GM19438 (cell line): ENCODE results near the gene HPS3.
"Not testable (repeated sequence)": the region's sequence is repeated elsewhere in the genome, so short reads cannot be mapped to it uniquely, and the experiment has no call there.

Experiments used
- ATAC-seq: cut with Tn5 transposase; IDR thresholded peaks from one replicate; pipeline ENCODE4 v1.9.1; 2021; ENCODE audit warnings: low read depth; ENCODE audit not compliant: unreplicated experiment

The HPS3 gene

DNA sequence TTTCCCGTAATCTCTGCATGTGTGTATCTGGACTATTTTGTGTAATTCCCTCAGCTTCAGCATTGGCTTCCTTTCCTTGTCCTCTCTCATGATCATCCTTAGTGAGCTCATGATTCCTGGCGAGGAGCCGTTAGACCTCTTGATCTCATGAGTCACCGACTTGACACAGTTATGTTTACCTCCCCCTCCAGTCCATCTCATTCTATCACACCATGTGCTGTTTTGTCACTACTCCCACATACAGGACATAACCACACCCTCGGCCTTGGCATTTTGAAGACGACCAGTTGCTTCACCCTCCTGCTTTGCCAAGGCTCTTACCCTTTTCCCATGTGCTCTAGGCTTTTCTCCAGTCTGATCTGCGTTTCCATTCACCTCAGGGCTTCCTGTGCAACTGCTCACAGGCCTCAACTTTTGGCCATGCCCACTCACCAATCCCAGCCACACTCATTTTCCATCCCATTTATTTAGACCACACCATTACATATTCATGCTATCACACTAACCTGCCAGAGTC lies 50.7 kb downstream of the HPS3 start:
- no peak for ATAC-seq

DNA sequence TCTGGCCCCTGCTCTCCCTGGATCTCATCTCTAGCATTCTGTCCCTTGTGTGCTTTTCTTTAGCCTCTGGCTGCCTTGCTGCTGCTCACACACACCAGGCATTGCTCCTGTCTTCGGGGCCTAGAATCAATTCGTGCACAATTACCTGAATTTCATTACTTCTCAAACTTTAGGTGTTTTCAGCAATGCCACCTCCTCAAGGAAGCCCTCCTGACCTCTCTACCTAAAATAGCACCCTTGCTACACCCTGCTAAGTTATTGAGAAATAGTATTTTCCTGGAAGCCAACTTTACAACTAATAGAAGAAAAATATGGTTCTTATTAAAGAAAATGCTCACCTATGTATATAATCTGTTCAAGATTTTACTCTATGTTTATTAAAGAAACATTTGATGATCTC lies 51.7 kb downstream of the HPS3 start:
- no peak for ATAC-seq

DNA sequence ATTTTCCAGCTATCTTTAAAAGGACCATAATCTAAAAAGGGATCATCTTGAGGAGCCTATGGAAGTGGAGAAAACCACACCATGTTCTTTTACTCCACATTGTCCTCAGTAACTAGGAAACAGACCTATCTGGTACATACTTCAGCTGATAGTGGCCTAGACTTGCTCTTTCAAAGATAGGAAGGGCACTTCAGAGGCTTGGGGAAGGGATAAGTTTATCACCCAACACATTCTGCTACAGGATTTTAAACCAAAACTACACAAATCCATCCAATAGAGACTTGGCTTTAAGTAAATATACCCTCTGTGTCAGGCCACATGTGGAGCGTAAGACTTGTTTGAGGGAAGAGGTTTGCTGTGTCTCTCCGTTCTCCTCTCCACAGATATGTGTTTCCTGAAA lies 56.8 kb downstream of the HPS3 start:
- no peak for ATAC-seq

GRCh38 chr3:149186721-149187120 lies 57.3 kb downstream of the HPS3 start:
- ATAC-seq: no peak

DNA sequence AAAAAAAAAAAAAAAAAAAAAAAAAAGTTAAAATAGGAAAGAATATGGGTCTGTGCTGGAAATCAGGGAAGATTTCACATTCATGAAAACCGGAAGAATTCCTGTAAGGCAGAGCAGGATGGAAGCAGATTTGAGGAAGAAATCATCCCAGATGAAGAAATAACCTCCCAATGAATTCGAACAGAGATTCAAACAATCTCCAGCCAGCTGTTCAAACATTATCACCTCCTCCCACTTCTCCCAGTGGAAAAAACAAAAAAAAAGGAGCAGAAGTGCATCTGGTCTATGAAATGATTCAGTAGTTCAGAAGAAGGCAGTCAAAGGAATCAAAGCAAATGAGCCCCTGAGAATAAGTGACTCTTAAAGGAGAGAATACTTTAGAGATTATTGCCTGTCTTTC lies 59.1 kb downstream of the HPS3 start:
- no peak for ATAC-seq

DNA sequence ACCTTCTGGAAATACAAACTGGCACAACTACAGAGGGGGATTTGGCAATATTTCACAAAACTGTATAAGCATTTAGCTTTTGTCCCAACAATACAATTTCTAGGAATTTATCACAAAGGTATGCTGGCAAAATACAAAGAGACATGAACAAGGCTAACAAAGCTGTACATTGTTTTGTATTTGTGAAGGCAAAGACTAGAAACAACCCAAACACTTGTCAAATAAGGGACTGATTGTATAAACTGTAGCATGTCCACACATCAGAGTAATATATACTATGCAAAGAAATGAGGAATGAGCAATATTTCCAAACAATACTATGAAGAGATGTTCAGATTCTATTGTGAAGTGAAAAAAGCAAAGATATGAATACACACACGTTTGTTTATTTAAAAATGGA lies 65.8 kb downstream of the HPS3 start:
- ATAC-seq: no peak

- ATAC-seq: not testable (repeated sequence)
These were observed 67.6 kb downstream of the HPS3 start for GRCh38 chr3:149196805-149197592.

GRCh38 chr3:149197669-149198068 lies 68.2 kb downstream of the HPS3 start:
- no peak for ATAC-seq

GRCh38 chr3:149198611-149199010 lies 69.2 kb downstream of the HPS3 start:
- ATAC-seq: no peak

- no peak for ATAC-seq
These were observed 70.0 kb downstream of the HPS3 start for GRCh38 chr3:149199474-149199873.

DNA sequence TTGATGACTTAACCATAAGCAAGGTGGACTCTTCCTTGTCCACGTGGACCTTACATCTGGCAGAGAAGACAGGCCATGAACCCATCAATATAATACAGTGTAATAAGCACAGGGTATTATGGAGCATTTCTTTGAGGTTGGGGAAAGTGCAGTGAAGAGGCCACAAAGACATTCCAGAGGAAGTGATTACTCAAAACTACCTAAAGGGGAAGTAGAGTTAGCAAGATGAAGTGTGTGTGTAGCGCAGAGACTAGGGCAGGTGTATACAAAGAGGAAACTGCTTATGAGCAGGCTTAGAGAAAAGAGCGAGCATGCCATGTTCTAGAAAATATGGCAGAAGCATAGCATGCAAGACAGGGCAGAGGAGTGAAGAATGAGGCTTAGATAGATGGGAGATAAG lies 74.3 kb downstream of the HPS3 start:
- peak; percentile 99 for ATAC-seq

- no peak for ATAC-seq
These were observed 75.1 kb downstream of the HPS3 start for GRCh38 chr3:149204390-149204991.

DNA sequence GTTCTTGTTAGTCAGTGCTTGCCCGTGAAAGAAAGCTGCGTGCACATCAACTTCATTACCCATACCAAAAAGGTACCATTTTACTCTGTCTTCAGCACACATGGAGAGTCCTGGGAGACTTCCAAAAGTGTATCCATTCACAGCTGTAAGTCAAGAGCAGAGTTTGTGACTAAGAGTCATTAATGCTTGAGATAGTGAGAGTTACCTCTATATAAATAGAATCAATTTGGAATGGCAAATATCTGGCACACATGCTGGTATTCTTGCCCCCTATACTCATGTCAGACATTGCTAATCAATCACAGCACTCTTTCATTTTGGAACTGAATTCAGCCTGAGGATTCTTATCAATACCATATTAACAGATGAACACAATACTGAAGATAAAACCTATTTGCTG lies 78.0 kb downstream of the HPS3 start:
- no peak for ATAC-seq

DNA sequence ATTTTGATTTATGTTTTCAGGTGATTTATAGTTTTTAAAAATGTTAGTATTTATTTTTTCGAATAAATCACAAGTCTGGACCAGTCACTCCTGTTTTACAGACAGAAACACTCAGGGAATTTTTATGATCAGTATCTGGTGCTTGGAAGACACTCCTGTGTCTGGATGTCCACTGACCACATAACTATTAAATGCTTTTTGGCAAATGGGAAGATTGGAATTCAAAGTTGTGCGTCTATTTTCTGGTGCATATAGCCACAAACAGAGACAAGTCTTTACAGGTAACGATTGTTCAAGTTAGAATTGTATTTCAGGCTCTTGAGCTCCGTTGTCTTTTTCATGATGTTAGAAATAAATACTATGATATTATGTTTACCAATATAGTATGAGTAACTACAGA lies 80.0 kb downstream of the HPS3 start:
- ATAC-seq: no peak

GRCh38 chr3:149212386-149212785 lies 82.9 kb downstream of the HPS3 start:
- no peak for ATAC-seq

GRCh38 chr3:149214702-149215101 lies 85.3 kb downstream of the HPS3 start:
- no peak for ATAC-seq

- no peak for ATAC-seq
These were observed 86.1 kb downstream of the HPS3 start for GRCh38 chr3:149215515-149215914.

- no peak for ATAC-seq
These were observed 86.9 kb downstream of the HPS3 start for GRCh38 chr3:149216193-149216869.

DNA sequence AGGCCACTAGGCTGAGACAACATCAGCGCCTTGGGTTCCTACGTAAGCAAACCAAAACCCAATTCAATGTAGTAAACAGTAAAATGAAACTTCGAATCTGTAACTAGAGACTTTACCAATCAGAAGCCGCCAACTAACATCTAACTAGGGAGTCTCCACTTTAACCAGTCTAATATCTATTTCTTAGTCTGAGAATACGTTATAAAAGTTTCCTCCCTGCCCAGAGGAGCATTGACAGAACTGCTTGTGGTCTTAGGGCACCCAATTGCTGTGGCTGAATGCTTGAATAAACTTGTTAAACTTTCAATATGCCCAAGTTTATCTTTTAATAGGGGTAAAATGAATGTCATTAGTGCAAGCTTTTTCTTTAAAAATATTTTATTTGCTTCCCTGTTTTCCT lies 87.9 kb downstream of the HPS3 start:
- no peak for ATAC-seq

DNA sequence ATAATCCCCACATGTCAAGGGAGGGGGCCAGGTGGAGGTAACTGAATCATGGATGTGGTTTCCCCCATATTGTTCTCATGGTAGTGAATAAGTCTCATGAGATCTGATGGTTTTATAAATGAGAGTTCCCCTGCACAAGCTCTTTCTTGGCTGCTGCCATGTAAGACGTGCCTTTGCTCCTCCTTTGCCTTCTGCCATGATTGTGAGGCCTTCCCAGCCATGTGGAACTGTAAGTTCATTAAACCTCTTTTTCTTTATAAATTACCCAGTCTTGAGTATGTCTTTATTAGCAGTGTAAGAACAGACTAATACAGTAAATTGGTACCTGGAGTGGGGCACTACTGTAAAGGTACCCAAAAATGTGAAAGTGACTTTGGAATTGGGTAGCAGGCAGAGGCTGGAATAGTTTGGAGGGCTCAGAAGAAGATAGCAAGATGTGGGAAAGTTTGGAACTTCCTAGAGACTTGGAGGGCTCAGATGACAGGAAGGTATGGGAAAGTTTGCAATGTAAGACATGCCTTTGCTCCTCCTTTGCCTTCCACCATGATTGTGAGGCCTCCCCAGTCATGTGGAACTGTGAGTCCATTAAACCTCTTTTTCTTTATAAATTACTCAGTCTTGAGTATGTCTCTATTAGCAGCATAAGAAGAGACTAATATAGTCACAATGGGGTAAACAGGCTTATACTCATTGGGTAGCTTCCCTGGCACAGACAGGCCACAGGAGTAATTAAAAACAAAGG lies 90.1 kb downstream of the HPS3 start:
- ATAC-seq: not testable (repeated sequence)
